ENCODE results near the gene SENP8.

DNA sequence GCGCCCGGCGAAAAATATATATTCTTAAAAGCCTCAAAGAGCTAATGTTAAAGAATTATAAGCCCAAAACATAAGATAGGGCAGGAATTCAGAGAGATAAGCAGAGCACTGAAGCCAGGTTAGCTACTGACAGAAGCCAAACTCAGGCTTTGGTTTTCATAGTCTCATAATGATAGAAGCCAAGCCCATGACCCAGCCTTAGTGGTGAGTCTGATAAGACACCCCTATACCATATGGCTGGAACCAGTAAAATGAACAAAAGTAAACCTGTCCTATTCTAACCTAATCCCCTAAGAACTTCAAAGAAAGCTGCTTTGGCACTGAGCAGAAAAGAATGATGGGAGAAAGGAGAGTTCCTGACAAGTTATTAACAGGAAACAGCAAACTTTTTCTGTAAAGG, 26.2 kb upstream of the SENP8 start:
- TF ChIP-seq RFX5 (IDR thresholded peaks at IDR 0.05; ENCODE audit: low read depth, low read length) = no peak
- TF ChIP-seq CEBPB (IDR thresholded peaks at IDR 0.05; ENCODE audit: low read depth, low read length) = no peak
- no peak for TF ChIP-seq CTCF (conservative IDR thresholded peaks at IDR 0.05; ENCODE audit: low read depth, low read length)
- no peak for TF ChIP-seq NFE2L2 (IDR thresholded peaks at IDR 0.05; ENCODE audit: low read depth, low read length)
- TF ChIP-seq POLR2A (IDR thresholded peaks at IDR 0.05; ENCODE audit: low read depth, low read length) = no peak
- TF ChIP-seq MAZ (IDR thresholded peaks at IDR 0.05; ENCODE audit: borderline replicate concordance, low read depth, low read length) = no peak
- TF ChIP-seq RCOR1 (IDR thresholded peaks at IDR 0.05; ENCODE audit: insufficient replicate concordance, low read length) = no peak
- no peak for TF ChIP-seq SMC3 (IDR thresholded peaks at IDR 0.05; ENCODE audit: low read depth, low read length)
- TF ChIP-seq CHD1 (IDR thresholded peaks at IDR 0.05; ENCODE audit: low read depth, low read length) = no peak
- TF ChIP-seq FOS (IDR thresholded peaks at IDR 0.05; ENCODE audit: low read depth, low read length) = no peak
- TF ChIP-seq MAFK (IDR thresholded peaks at IDR 0.05; ENCODE audit: low read depth, low read length) = no peak

Data from IMR-90 (cell line).